Raji (cell line): ENCODE data around the gene PDE2A.

Experiments
- POLR2A ChIP-seq: IDR thresholded peaks from 2 replicates; pipeline ENCODE4 v1.6.1; 2011; ENCODE audit warnings: low read depth, low read length, control low read depth; ENCODE audit not compliant: insufficient read depth

The PDE2A gene

DNA sequence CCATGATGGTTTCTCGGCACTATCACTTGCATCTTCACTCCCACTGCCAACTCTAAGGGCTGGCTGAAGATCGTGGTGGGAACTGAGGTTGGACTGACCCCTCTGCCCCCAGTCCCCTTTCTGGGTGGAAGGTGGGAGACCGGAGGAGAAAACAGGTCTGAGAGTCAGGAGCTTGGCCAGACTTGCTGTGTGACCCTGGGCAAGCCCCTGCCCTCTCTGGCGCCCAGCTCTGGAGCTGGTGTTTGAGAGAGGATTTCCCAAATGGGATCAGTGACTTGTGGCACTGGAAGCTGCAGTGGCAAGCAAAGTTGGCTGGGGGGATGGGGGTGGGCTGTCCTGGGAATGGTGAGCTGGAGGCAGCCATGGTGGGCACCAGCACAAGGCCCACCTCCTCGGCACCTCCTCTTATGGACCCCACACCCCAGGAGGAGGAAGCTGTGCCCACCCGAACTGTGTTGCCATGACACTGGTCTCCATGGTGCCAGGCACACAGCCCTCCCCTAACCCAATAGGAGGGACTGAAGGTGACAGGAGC, 6.5 kb upstream of the PDE2A start:
- no peak for TF ChIP-seq POLR2A

GRCh38 chr11:72679869-72680268, 5.6 kb upstream of the PDE2A start:
- no peak for TF ChIP-seq POLR2A

DNA sequence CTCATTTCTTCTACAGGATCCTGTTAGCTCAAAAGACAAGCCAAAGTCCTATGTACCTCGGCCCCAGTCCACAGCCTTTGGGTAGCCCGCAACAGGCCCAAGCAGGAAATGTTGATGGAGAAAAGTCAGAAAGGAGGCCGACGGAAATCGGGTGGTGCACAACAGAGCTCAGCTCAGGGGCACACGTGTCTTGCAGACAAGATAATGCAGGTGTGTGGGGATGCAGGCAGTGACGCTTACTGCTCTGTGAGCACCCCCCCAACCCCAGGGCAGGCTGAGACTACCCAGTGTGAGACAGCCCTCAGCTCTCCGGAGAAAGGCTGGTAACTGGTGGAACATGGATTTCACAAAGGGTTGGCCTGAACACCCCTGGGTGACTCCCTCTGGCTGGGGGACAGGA, 4.3 kb upstream of the PDE2A start:
- TF ChIP-seq POLR2A, result no peak

DNA sequence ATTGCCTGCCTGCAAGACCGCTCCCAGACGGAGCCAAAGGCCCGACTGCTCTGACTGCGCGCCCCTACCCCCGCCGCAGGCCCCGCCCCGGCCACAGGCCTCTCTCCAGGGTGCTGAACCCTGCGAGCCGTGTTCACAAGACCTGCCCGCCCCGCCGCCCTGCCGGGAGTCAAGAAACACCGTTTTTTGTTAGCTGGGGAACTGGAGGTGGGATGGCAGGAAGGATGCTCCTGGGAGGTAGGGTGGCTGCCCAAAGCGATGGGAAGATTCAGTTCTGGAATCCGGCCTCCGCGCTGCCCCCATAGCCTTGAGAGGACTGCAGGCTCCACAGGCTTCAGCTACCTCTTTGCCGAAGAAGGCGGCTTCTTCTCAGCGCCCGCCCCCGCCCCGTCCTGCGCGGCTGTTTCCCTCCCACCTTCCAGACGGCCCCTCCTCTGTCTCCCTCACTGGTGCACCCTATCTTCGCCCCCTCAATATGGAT, 2.7 kb upstream of the PDE2A start:
- TF ChIP-seq POLR2A, result no peak

GRCh38 chr11:72675221-72675620, 999 bp upstream of the PDE2A start:
- no peak for TF ChIP-seq POLR2A

GRCh38 chr11:72673284-72673942, 809 bp downstream of the PDE2A start:
- no peak for TF ChIP-seq POLR2A

DNA sequence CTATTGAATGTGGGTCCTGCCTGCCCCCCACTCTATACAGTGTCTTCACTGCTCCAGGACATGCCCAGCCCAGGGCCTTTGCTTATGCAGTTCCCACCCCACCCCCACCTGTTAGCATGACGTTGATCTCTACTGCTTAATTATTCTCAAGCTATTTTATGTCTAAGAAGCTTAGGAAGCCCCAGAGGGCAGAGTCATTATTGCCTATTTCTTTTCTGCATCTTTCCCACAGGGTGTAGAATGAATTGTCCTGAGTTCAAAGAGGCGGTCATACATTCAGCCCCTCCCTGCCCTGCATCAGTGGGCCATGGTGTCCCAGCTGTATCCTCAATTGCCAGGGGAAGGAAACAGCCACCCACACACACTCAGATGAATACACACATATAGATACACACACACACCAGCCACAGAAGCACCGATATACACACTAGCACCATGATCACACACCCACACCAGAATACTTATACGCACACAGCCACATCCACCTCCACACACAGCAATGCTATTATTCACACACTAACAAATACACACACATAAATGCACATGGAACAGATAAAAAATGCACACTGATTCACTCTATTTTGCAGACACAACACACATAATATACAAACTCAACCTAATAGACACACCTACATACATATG, 1.5 kb downstream of the PDE2A start:
- TF ChIP-seq POLR2A, result no peak

DNA sequence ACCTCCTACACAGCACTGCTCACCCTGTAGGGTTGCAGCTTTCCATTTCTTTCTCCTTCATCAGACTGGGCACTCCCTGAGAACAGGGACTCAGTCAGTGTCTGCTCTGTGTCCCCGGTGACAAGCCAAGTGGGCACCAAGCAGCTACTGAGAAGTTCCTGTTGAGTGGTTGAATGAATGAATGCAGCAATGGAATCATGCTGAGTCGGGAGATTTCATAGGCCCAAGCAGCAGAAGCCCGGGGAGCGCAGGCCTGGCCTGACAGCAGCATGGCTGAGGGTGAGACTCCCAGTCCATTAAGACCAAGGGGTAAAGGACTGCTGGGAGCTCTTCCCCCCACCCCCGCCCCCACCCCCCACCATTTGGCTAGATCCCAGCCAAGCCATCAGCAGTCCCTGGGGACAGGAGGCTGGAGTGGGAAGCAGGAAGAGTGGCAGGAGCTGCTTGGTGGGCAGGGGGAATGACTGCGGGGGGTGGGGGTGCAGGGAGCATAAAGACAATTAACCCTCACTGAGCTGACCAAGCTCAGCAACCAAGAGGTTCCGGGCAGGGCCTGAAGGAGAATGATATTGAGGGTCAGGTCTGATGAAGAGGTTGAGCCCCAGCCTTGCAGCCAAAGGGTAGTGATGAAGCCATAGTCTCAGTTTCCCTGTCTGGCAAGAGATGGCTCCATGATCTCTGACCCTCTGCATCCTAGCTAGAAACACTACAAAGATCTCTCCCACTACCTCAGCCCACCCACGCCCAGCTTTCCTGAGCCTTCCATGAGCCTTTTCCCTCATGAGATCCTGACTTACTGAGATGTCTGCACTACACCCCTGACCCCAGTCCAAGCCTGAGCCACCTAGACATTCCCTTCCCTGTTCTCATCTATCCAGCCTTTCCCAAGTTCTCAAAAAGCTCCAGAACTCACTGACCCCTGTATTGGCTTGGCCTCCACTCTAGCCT, 2.8 kb downstream of the PDE2A start:
- no peak for TF ChIP-seq POLR2A

- TF ChIP-seq POLR2A, result no peak
Measured at GRCh38 chr11:72670041-72670440, 4.2 kb downstream of the PDE2A start.

DNA sequence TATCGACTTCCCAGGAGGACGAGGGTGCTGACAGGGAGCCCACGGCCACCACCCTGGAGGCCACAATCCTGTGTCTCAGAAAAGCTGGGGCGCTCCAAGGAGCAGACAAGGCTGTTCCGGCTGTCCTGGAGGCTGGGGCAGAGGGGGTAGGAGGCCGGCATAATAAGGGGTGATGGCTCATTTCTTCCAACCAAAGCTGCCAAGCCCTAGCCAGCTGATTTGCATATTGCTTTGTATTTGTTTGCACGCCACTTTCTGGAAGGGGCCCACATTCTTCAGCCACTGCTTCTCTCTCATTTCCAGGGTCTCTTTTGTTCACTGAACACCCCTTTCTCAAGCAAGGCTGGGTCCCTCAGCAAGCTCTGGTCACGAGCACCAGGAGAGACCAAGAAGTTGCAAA, 4.7 kb downstream of the PDE2A start:
- no peak for TF ChIP-seq POLR2A

DNA sequence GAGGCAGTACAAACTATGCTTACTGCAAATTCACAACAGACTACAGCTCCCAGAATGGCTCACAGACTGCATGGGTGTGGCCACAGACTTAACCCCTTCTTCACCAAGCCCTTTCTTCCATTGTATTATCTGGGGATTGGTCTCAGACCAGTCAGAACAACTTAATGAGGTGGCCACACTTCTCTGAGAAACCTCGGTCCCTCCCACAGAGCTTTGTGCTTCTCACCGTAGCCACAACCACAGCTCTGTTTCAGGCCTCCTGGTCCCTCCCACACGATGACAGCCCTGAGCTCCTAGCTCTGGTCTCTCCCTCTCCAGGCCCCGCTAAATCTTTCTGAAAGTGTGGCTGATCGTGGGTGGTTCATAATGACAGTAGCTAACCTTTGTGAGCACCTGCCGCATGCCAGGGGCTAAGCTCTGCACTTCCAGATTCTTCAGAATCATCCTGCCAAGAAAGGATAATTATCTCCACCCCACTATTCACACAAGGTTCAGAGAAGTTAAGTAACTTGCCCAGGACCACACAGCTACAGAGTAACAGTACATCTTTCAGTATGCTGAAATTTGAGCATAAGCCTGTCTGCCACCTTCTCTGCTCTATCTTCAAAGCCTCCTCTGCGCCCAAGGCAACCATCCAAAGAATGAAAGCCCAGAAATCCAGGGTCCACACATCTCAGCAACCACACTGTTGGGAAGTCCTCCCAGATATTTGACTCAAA, 5.4 kb downstream of the PDE2A start:
- TF ChIP-seq POLR2A, result no peak

DNA sequence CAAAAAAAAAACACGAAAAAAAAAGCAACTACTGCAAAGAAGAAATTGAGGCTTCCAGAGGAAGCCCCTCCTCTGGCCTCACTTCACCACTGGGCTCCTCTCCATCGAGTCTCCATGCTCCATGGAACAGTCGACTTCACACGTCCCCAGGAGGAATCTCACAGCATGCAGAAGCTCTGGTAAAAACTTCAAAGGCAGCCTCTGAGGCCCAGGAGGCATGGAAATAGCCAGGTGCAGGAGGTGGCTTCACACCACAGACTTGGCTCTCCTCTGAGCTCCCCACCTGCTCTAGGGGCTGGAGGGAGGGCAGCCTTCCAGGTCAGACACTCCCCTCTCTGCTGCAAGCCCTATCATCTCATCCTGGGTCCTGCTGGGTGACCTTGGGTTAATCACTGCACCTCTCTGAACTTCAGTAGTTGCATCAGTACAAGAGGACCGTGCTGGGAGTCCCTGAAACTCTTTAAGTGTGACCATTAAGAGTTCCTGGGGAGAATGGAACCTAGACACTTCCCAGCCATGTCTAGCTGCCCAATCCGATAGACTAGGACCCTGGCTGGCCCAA, 8.2 kb downstream of the PDE2A start:
- no peak for TF ChIP-seq POLR2A

DNA sequence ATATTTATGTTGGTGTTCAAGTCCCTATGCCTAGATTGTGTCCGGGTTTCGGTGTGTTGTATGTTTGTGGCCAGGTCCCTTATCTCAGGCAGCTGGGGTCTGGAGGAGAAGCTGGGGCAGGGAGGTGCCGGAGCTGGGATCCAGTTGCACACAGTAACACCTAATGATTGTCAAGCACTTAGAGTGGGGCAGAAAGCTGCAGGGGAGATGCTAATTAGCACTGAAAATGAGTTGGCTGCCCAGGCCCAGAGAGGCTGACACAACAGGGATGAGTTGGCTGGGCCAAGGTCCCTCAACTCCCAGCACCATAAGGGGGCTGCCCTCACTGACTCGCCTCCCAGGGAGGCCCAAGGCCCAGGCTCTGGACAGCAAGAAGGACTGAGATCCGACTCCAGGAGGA, 12.2 kb downstream of the PDE2A start:
- no peak for TF ChIP-seq POLR2A

GRCh38 chr11:72661486-72661885, 12.7 kb downstream of the PDE2A start:
- TF ChIP-seq POLR2A, result no peak

DNA sequence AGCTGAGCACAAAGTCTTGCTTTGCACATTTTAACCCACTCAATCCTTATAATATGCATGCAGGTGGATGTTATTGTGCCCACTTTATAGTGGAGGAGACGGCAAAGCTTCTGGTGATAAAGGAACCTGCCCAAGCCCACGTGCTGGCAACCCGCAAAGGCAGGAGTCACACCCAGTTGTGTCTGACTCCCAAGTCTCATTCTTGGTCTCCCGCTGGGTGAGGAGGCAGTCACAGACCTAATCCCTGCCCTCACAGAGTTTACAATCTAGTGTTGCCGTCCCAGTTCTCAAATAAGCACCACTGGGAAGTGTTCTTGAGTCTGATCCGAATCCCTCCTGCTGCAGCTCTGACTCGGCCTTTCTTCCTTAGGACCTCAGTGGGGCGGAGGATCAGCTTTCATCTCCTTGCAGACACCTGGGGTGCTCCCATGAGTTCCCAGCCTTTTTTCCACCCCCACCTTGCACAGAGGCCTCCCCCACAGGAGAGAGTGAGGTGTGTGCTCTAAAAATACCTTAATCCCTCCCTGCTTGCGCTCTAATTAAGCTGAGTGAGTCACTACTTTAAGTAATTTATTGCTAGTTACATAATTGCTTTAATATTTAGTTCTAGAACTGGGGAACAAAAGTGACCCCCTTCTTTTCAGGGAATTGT, 15.1 kb downstream of the PDE2A start:
- no peak for TF ChIP-seq POLR2A
